ENCODE measurements around the gene HCRTR1.

HCRTR1 gene

GRCh38 chr1:31617218-31617915 lies at the start of gene HCRTR1:
HCRTR1 (plus strand) TSS chr1:31617689; CDS start chr1:31619193, 1,504 bp downstream.
- no peak for DNase-seq

- no peak for DNase-seq
Observed at GRCh38 chr1:31567956-31568570, 49.4 kb upstream of the HCRTR1 start.

- no peak for DNase-seq
Observed at GRCh38 chr1:31568895-31569595, 48.4 kb upstream of the HCRTR1 start.

GRCh38 chr1:31569596-31570173 lies 47.8 kb upstream of the HCRTR1 start:
- DNase-seq: no peak

- no peak for DNase-seq
Observed at GRCh38 chr1:31570228-31570627, 47.3 kb upstream of the HCRTR1 start.

GRCh38 chr1:31570906-31571305 lies 46.6 kb upstream of the HCRTR1 start:
- DNase-seq: no peak

GRCh38 chr1:31571340-31572295 lies 45.9 kb upstream of the HCRTR1 start:
- DNase-seq: no peak

GRCh38 chr1:31572323-31573104 lies 45.0 kb upstream of the HCRTR1 start:
- DNase-seq: no peak

- no peak for DNase-seq
Observed at GRCh38 chr1:31573261-31573660, 44.2 kb upstream of the HCRTR1 start.

- no peak for DNase-seq
Observed at GRCh38 chr1:31574749-31575368, 42.6 kb upstream of the HCRTR1 start.

GRCh38 chr1:31575369-31576140 lies 41.9 kb upstream of the HCRTR1 start:
- no peak for DNase-seq

GRCh38 chr1:31576201-31576669 lies 41.3 kb upstream of the HCRTR1 start, which contains the start of gene TINAGL1:
TINAGL1 (plus strand) TSS chr1:31576515; CDS start chr1:31577149, 634 bp downstream.
- no peak for DNase-seq

GRCh38 chr1:31576743-31577455 lies 40.6 kb upstream of the HCRTR1 start:
- DNase-seq: no peak

GRCh38 chr1:31577515-31578192 lies 39.8 kb upstream of the HCRTR1 start:
- DNase-seq: no peak

- no peak for DNase-seq
Observed at GRCh38 chr1:31579374-31579773, 38.1 kb upstream of the HCRTR1 start.

GRCh38 chr1:31580513-31580870 lies 37.0 kb upstream of the HCRTR1 start:
- DNase-seq: no peak

- DNase-seq: no peak
Observed at GRCh38 chr1:31580891-31581603, 36.4 kb upstream of the HCRTR1 start.

Measured in CD4-positive, alpha-beta T cell treated with Interleukin-17A for 1 hour (primary cell).